Panc1 (cell line): ENCODE measurements around the gene INPP5D.

Experiments
- CTCF ChIP-seq: fragments of 450-650 bp; IDR thresholded peaks from 2 replicates; pipeline ENCODE4 v1.5.1; 2017; ENCODE audit warnings: mild to moderate bottlenecking
- SIN3A ChIP-seq: IDR thresholded peaks from 2 replicates; pipeline ENCODE4 v1.6.1; 2012; ENCODE audit warnings: low read depth, mild to moderate bottlenecking, low read length, moderate library complexity, borderline replicate concordance; ENCODE audit not compliant: insufficient read depth

GRCh38 chr2:233025706-233026105, 34.4 kb upstream of the INPP5D start:
- TF ChIP-seq CTCF (no peak), SIN3A (no peak)
